Measurements from ENCODE around the gene TRIM51.
"Not testable (repeated sequence)": the region's sequence is repeated elsewhere in the genome, so short reads cannot be mapped to it uniquely, and the experiment has no call there.

TRIM51 gene

GRCh38 chr11:55882997-55883396 lies at the start of gene TRIM51:
TRIM51 (plus strand) TSS chr11:55883297; CDS start chr11:55885429, 2,132 bp downstream.
- in situ Hi-C loops (cut with HindIII; ENCODE audit: low sequenced_read_pairs) = not testable (repeated sequence)

GRCh38 chr11:55838452-55838851 lies 44.6 kb upstream of the TRIM51 start, which contains the start of gene OR5D16:
OR5D16 (plus strand) TSS chr11:55838752; CDS start chr11:55838752, 0 bp downstream.
- in situ Hi-C loops (cut with HindIII; ENCODE audit: low sequenced_read_pairs) = no loop called here

- in situ Hi-C loops (cut with HindIII; ENCODE audit: low sequenced_read_pairs) = no loop called here
Observed at GRCh38 chr11:55847453-55847852, 35.6 kb upstream of the TRIM51 start.

GRCh38 chr11:55849037-55849436 lies 34.1 kb upstream of the TRIM51 start:
- in situ Hi-C loops (cut with HindIII; ENCODE audit: low sequenced_read_pairs) = no loop called here

- in situ Hi-C loops (cut with HindIII; ENCODE audit: low sequenced_read_pairs) = no loop called here
Observed at GRCh38 chr11:55852141-55852540, 31.0 kb upstream of the TRIM51 start.

GRCh38 chr11:55854704-55855103 lies 28.4 kb upstream of the TRIM51 start:
- in situ Hi-C loops (cut with HindIII; ENCODE audit: low sequenced_read_pairs) = no loop called here

- in situ Hi-C loops (cut with HindIII; ENCODE audit: low sequenced_read_pairs) = not testable (repeated sequence)
Observed at GRCh38 chr11:55867354-55867753, 15.7 kb upstream of the TRIM51 start.

GRCh38 chr11:55872731-55873130 lies 10.4 kb upstream of the TRIM51 start:
- in situ Hi-C loops (cut with HindIII; ENCODE audit: low sequenced_read_pairs) = not testable (repeated sequence)

GRCh38 chr11:55873146-55873545 lies 10.0 kb upstream of the TRIM51 start:
- in situ Hi-C loops (cut with HindIII; ENCODE audit: low sequenced_read_pairs) = not testable (repeated sequence)

GRCh38 chr11:55884995-55885394 lies 1.9 kb downstream of the TRIM51 start:
- in situ Hi-C loops (cut with HindIII; ENCODE audit: low sequenced_read_pairs) = not testable (repeated sequence)

- in situ Hi-C loops (cut with HindIII; ENCODE audit: low sequenced_read_pairs) = not testable (repeated sequence)
Observed at GRCh38 chr11:55885481-55885880, 2.4 kb downstream of the TRIM51 start.

GRCh38 chr11:55895216-55895615 lies 12.1 kb downstream of the TRIM51 start:
- in situ Hi-C loops (cut with HindIII; ENCODE audit: low sequenced_read_pairs) = no loop called here

- in situ Hi-C loops (cut with HindIII; ENCODE audit: low sequenced_read_pairs) = no loop called here
Observed at GRCh38 chr11:55902308-55902707, 19.2 kb downstream of the TRIM51 start.

GRCh38 chr11:55914482-55914881 lies 31.4 kb downstream of the TRIM51 start, which contains the start of gene OR5W2:
OR5W2 (minus strand) TSS chr11:55914582; CDS start chr11:55914582, 0 bp downstream.
- in situ Hi-C loops (cut with HindIII; ENCODE audit: low sequenced_read_pairs) = no loop called here

GRCh38 chr11:55920537-55920936 lies 37.4 kb downstream of the TRIM51 start:
- in situ Hi-C loops (cut with HindIII; ENCODE audit: low sequenced_read_pairs) = no loop called here

- in situ Hi-C loops (cut with HindIII; ENCODE audit: low sequenced_read_pairs) = no loop called here
Observed at GRCh38 chr11:55936300-55936699, 53.2 kb downstream of the TRIM51 start, which contains the start of gene OR5I1. OR5I1 (minus strand) TSS chr11:55936400; CDS start chr11:55936400, 0 bp downstream.

All from DLD1 (cell line).